GM10266 (cell line): ENCODE results near the gene OR4A15.

ENCODE experiments used
- DNase-seq: peaks from one replicate; pipeline ENCODE4 v3.0.0; 2012; ENCODE audit errors: extremely low spot score
- TF ChIP-seq, protein P1 (sequence below): IDR thresholded peaks from 2 replicates; pipeline ENCODE4 v1.5.1; 2012; ENCODE audit warnings: mild to moderate bottlenecking, low read depth; ENCODE audit not compliant: control insufficient read depth, insufficient read depth; ENCODE audit errors: missing control alignments

The OR4A15 gene

DNA sequence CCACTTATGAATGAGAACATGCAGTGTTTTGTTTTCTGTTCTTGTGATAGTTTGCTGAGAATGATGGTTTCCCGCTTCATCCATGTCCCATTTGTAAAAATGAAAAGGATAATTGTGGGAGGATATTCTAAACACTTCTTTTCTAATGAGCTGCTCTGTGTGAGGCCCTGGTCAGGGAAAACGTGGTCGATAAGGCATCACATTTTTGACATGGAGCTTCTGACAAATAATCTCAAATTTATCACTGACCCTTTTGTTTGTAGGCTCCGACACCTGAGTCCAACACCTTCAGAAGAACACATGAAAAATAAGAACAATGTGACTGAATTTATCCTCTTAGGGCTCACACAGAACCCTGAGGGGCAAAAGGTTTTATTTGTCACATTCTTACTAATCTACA, at the start of gene OR4A15:
Gene OR4A15 (plus strand): TSS at position 301 of the 400 bp plus-strand sequence. CDS start 0 bp downstream, at position 301.
- TF ChIP-seq, protein P1, sequence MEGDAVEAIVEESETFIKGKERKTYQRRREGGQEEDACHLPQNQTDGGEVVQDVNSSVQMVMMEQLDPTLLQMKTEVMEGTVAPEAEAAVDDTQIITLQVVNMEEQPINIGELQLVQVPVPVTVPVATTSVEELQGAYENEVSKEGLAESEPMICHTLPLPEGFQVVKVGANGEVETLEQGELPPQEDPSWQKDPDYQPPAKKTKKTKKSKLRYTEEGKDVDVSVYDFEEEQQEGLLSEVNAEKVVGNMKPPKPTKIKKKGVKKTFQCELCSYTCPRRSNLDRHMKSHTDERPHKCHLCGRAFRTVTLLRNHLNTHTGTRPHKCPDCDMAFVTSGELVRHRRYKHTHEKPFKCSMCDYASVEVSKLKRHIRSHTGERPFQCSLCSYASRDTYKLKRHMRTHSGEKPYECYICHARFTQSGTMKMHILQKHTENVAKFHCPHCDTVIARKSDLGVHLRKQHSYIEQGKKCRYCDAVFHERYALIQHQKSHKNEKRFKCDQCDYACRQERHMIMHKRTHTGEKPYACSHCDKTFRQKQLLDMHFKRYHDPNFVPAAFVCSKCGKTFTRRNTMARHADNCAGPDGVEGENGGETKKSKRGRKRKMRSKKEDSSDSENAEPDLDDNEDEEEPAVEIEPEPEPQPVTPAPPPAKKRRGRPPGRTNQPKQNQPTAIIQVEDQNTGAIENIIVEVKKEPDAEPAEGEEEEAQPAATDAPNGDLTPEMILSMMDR, result no peak
- no peak for DNase-seq

DNA sequence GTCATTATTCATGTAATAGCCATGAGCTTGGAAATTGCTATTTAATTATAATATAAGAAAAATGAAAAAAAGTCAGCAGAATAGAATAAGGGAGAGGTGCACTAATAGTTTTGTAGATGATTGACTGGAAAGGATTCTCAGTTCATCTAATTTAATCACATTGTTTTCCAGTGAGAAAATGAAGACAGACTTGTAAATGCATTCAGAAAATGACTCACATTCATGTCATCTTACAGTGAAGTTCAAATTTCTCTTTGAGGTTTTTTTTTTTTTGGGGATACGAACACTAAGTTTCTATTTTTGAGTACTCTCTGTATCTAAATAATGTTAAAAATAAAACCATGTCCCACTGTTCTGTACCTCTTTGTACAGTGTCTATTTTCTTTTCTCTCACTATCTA, 43.3 kb upstream of the OR4A15 start:
- DNase-seq, result no peak
- TF ChIP-seq, protein P1, result no peak

DNA sequence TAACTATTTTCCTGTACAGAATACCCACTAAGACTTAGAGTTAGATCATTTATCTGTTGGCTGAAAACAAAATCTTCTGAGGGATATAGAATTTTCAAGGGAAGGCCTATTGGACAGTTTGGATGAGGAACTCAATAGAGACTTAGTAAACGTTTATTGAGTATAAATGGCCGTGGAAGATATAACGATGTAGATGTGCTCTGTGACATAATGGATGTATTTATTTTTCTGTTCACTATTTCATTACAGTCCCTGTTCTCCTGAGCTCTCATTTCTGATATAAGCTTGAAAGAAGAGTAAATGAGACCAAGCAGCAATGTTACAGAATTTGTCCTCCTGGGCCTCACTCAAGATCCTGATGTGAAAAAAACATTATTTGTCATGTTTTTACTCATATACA, 24.9 kb upstream of the OR4A15 start, which contains the start of gene OR4A16:
Gene OR4A16 (plus strand): TSS at position 301 of the 400 bp plus-strand sequence. CDS start 0 bp downstream, at position 301.
- DNase-seq, result no peak
- TF ChIP-seq, protein P1, result no peak

DNA sequence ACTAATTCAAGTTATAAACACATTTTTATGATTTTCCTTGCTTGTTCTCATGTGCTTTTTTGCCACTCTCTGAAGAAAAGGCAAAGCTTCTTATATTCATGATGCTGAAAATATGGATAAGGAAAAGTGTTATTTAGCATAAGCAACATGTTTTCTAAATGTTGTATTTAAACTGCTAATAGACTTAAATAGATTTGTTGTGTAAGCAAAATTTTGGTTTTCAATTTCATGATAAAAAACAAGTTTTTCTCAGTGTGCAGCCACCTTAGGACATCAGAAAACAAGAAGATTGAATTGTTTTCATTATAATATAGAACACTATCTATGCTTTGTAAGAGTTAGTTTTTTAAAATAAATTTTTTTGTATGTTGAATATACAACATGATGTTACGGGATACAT, 22.5 kb upstream of the OR4A15 start:
- no peak for DNase-seq
- TF ChIP-seq, protein P1, result no peak

DNA sequence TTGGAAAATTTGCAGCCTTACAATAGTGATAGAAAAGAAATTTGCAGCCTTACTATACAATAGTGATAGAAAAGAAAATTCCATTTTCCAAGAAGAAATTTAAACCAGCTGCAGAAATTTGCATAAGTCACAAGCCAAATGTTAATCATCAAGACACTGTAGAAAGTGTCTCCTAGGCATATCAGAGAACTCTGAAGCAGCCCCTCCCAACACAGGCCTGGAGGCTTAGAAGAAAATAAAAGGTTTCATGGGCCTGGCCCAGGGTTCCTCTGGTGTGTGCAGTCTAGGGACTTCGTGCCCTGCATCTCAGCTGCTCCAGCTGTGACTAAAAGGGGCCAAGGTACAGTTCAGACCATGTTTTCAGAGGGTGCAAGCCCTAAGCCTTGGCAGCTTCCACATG, 18.7 kb upstream of the OR4A15 start:
- DNase-seq, result no peak
- TF ChIP-seq, protein P1, result no peak

DNA sequence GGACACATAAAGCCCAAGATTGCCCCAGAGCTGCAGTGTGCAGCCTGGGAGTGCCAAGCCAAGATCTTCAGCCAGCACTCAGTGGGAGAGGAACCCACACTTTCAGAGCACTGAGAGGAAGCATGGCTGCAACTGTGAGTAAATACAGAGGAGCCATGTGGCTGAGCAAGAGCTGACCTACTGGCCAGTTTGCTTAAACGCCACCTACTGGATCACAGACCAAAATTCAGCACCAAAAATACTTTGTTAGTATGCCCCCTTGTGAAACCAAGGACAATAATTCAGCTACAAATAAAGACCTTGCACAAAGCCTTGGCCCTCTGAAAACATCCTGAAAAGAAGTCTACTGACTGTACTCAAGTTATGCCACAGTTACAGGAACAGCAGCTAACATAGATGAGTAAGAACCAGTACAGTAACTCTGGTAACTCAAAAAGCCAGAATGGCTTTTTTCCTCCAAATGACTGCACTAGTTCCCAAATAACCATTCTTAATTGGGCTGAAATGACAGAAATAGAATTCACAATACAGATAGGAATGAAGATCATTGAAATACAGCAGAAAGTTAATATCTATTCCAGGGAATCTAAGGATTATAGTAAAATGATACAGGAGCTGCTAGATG, 10.1 kb upstream of the OR4A15 start:
- TF ChIP-seq, protein P1, result no peak

DNA sequence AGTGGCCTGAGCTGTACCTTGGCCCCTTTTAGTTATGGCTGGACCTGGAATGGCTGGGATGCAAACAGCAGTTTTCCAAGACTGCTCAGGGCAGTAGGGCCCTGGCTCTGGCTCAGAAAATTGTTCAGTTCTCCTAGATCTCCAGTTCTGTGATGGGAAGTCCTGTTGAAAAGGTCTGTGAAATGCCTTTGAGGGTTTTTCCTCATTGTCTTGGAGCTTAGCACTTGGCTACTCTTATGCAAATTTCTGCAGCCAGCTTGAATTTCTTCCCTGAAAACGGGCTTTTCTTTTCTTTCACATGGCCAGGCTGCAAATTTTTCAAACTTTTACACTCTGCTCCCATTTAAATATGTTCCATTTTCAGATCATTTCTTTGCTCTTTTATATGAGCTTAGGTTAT, 33.2 kb downstream of the OR4A15 start:
- TF ChIP-seq, protein P1, result no peak
- DNase-seq, result no peak

More for the DNA sequence above, 10.1 kb upstream of the OR4A15 start:
- no peak for DNase-seq
